Central memory CD8-positive, alpha-beta T cell (primary cell): ENCODE results near the gene FGF11.
"Not testable (repeated sequence)": the region's sequence is repeated elsewhere in the genome, so short reads cannot be mapped to it uniquely, and the experiment has no call there.

Source experiments
- ATAC-seq: fragments of 150-1000 bp; cut with Tn5 transposase; replicated peaks from 2 replicates; pipeline ENCODE4 v1.10.0; 2022; ENCODE audit warnings: mild to moderate bottlenecking, moderate FRiP score, moderate number of reproducible peaks; ENCODE audit not compliant: poor library complexity, severe bottlenecking; ENCODE audit errors: extremely low read depth
- DNase-seq, 2 donors: peaks; one replicate each; pipeline ENCODE4 v3.0.0; 2021; ENCODE audit warnings: low spot score in 2 of 2
- H3K27ac Mint-ChIP-seq: one replicate; pipeline ENCODE4 v1.8.0; 2022; ENCODE audit warnings: low read depth, mild to moderate bottlenecking, moderate library complexity, mixed read lengths
- H3K27me3 Mint-ChIP-seq: one replicate; pipeline ENCODE4 v1.8.0; 2022; ENCODE audit warnings: mixed read lengths
- H3K36me3 Mint-ChIP-seq: one replicate; pipeline ENCODE4 v1.8.0; 2022; ENCODE audit warnings: mild to moderate bottlenecking, moderate library complexity, mixed read lengths; ENCODE audit not compliant: insufficient read depth
- H3K4me1 Mint-ChIP-seq: one replicate; pipeline ENCODE4 v1.8.0; 2022; ENCODE audit warnings: mixed read lengths
- H3K4me3 Mint-ChIP-seq: one replicate; pipeline ENCODE4 v1.8.0; 2022; ENCODE audit warnings: mild to moderate bottlenecking, moderate library complexity, mixed read lengths
- H3K9me3 Mint-ChIP-seq: one replicate; pipeline ENCODE4 v1.8.0; 2022; ENCODE audit warnings: mixed read lengths

The FGF11 gene

DNA sequence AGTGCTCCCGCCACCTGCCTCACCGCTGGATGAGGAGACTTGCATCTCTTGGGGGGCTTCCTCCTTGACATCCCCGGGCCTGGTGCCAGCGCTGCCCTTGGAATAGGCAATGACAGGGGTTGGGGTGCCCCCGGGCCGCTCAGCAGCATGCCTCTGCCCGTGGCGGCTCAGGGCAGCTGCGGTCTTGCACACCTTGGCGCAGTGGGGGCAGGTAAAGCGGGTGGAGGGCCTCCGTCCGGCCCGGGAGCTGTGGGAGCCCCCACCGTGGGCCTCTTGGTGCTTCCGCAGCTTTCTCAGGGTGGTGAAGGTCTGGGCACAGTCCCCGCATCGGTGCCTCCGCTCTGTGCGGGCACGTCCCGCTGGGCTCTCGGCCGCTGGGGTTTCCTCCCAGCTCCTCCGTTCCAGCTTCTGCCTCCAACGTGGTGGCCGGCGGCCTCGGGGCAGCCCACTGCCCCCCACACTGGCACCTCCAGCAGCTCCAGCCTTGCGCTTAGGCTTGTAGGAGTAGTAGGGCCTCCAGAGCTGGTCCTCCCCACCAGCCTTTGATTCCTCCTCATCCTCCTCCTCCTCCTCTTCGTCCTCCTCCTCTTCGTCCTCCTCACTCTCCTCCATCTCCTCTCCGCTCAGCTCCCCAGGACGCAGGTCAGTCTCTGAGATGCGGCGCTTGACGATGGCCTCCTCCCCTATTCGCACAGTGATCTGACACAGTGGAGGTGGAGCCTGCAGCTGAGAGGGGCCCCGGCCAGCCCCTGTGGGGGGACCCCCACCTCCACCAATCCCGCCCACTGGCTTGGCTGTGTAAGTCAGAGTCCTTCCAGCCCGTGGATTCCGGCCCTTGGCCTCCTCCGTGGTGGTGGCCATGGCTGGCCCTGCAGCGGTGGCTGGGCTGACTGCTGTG is 23.4 kb downstream of the FGF11 start:
- Mint-ChIP-seq H3K36me3 (peaks cover 25% of the 10 kb centered on the region), H3K4me3 (no peak overlapping the region), H3K4me1 (peaks cover 13% of the 10 kb centered on the region), H3K27ac (no peak overlapping the region), H3K9me3 (no peaks in the 10 kb centered on the region), H3K27me3 (no peaks in the 10 kb centered on the region)
- DNase-seq (no peak), ATAC-seq (no peak)

DNA sequence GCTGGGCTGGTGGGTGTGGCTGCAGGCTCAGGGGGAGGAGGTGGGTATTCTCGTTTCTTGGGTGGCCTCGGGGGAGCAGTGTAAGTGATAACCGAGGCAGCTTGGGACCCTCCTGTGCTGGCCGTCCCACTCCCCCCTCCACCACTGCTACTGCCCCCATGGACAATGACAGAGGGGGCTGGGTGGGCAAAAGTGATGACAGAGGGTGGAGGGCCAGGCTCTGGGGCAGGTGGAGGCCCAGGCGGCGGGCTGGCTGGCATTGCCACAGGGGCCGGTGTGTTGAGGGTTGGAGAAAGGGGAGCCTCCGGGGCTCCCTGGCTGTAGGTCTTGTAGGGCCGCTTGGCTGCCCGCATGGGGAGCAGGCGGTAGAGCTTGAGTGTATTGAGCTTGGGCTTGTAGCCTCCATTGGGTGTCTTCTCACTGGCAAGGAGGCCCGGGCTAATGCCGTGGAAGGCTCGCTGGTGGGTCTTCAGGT is 24.1 kb downstream of the FGF11 start:
- no peak for DNase-seq
- Mint-ChIP-seq H3K27me3 (no peaks in the 10 kb centered on the region), H3K36me3 (peaks cover 27% of the 10 kb centered on the region), H3K4me3 (no peak overlapping the region), H3K4me1 (peaks cover 14% of the 10 kb centered on the region), H3K9me3 (no peaks in the 10 kb centered on the region), H3K27ac (no peak overlapping the region)
- no peak for ATAC-seq

DNA sequence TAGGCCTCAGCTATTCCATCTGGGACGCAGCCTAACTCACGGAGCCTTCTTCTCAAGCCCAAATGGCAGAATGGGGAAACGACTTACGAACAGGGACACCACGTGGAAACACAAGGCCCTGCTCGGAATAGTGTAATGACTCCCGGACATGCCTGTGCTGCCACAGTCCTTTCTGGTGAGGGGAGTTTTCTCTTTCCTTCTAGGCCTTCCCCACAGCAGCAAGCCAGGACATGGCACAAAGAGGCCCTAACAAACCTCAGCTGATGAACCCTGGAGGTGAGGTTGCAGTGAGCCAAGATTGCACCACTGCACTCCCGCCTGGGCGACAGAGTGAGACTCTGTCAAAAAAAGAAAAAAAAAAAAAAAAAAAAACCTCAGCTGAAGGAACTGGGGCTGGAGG is 24.8 kb downstream of the FGF11 start:
- Mint-ChIP-seq H3K27ac (no peak overlapping the region), H3K27me3 (no peaks in the 10 kb centered on the region), H3K9me3 (no peaks in the 10 kb centered on the region), H3K36me3 (peaks cover 27% of the 10 kb centered on the region), H3K4me1 (peaks cover 19% of the 10 kb centered on the region), H3K4me3 (no peak overlapping the region)
- no peak for DNase-seq
- ATAC-seq: no peak

DNA sequence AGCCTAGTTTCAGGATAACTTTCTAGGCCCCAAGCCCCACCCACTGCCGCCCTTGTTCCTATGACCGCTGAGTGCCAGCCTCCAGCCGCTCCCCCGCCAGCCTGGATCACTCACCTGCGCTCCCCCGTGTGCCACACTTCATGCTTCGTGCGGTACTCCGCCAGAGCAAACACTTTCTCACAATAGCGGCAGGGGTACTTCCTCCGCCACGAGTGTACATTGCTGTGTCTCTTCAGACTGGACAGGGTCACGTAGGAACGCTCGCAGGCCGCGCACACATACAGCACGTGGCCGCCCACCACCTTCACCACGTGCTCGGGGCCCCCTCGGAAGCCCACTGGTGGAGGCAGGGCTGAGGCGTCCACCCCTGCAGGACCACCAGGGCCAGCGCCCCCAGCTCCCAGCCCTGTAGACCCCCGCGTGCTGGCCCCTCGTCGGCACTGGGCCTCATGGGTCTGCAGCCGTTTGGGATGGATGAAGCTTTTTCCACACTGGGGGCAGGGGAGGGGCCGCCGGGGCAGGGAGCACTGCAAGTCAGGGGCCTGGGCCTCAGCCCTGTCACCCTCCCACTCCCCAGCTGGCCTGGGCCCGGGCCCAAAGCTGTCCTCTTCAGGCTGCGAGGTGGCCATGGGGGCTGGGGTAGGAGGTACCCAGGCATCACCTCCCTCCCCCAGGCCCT is 26.4 kb downstream of the FGF11 start:
- H3K4me1 Mint-ChIP-seq: peaks cover 21% of the 10 kb centered on the region
- DNase-seq: no peak
- peak overlapping the region; percentile 61 for H3K27ac Mint-ChIP-seq
- H3K9me3 Mint-ChIP-seq: no peaks in the 10 kb centered on the region
- H3K27me3 Mint-ChIP-seq: no peaks in the 10 kb centered on the region
- ATAC-seq: no peak
- H3K4me3 Mint-ChIP-seq: no peak overlapping the region
- peaks cover 25% of the 10 kb centered on the region for H3K36me3 Mint-ChIP-seq

DNA sequence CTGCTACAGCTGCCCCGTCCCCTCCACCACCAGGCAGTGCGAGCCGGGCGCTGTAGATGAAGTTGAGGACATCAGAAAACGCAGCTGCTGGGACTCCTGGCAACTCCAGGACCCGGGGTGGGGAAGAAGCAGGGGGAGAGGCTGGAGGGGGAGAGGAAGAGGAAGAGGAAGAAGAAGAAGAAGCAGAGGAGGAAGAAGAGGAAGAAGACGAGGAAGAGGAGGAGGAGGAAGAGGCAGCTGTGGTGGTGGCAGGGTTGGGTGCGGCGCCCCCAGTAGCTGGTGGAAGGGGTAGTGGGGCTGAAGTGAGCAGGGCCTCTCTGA is 27.0 kb downstream of the FGF11 start:
- H3K4me3 Mint-ChIP-seq: no peak overlapping the region
- peak overlapping the region; percentile 61 for H3K27ac Mint-ChIP-seq
- peaks cover 25% of the 10 kb centered on the region for H3K36me3 Mint-ChIP-seq
- no peak for ATAC-seq
- no peaks in the 10 kb centered on the region for H3K9me3 Mint-ChIP-seq
- no peak for DNase-seq
- no peaks in the 10 kb centered on the region for H3K27me3 Mint-ChIP-seq
- peaks cover 20% of the 10 kb centered on the region for H3K4me1 Mint-ChIP-seq

DNA sequence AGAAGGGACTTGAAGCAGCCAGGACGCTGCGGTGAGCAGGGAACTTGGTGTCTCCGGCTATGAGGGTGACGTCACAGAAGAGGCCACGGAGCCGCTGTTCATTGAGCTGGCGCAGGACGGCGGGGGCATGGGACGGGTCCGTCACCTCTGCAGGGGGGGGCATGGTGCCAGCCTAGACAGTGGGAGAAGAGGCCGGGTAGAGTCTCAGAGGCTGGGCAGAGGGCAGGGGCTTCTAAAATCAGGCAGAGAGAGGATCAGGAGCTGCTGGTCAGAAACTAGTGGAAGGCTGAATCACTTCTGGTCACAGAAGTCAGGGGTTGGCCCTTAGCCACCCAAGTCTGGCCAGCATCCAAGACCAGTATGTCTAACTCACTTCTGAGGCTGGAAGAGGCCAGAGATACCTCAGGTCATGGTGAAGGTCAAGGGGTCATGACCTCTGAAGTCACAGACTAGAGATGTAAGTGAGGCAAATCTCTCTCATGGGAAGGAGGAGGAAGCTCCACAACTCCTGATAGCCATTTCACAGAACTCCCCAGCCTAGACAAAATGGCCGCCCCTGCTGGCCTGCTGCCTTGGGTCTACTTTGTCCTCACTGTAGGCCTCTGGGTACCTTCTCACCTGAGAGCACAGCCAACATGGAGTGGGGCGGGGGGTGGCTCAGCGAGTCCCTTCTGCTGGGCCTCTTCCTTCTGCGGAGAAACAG is 27.5 kb downstream of the FGF11 start:
- DNase-seq (no peak), ATAC-seq (no peak)
- H3K27me3 Mint-ChIP-seq: no peaks in the 10 kb centered on the region
- H3K27ac Mint-ChIP-seq: peak overlapping the region; percentile 61
- no peak overlapping the region for H3K4me3 Mint-ChIP-seq
- peaks cover 25% of the 10 kb centered on the region for H3K36me3 Mint-ChIP-seq
- no peaks in the 10 kb centered on the region for H3K9me3 Mint-ChIP-seq
- H3K4me1 Mint-ChIP-seq: peaks cover 23% of the 10 kb centered on the region

DNA sequence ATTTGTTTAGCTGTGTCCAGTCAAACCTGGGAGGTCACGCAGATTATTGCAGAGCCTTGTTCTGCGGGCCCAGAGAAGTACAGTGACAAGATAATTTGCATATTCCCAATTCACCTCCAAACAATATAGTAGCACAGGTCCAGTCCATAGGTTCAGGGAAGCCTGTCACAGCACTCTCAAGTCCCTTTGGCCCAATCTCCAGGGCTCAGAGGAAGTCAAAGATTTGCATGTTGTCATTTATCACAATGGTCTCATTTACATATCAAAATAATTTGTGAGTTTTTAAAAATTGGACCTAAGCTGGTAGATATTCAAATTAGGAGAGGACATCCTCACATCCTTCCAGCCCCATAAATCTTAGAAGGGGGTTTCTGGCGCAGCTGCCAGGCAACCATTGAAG is 28.2 kb downstream of the FGF11 start:
- no peak overlapping the region for H3K27ac Mint-ChIP-seq
- H3K9me3 Mint-ChIP-seq: no peaks in the 10 kb centered on the region
- DNase-seq: no peak
- H3K27me3 Mint-ChIP-seq: no peaks in the 10 kb centered on the region
- H3K36me3 Mint-ChIP-seq: peaks cover 25% of the 10 kb centered on the region
- no peak overlapping the region for H3K4me3 Mint-ChIP-seq
- ATAC-seq: no peak
- H3K4me1 Mint-ChIP-seq: peaks cover 28% of the 10 kb centered on the region

DNA sequence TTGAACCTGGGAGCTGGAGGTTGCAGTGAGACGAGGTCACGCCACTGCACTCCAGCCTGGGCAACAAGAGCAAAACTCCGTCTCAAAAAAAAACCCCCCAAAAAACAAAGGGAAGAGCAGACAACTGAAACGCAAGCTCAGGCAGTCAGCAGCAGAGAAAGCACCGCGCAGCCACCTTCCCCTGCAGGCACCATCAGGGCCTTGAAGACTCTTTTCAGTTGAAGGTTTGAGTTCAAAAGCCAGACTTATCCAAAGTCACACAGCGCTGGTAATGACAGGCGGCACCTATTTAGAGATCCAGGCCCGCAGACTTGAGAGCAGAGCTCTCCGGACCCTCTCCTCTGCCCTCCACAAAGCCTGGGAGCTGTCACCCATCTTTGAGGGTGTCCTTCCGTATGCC is 29.0 kb downstream of the FGF11 start:
- H3K4me3 Mint-ChIP-seq: no peak overlapping the region
- no peak overlapping the region for H3K27ac Mint-ChIP-seq
- H3K4me1 Mint-ChIP-seq: peaks cover 28% of the 10 kb centered on the region
- no peaks in the 10 kb centered on the region for H3K9me3 Mint-ChIP-seq
- no peak for DNase-seq
- peaks cover 21% of the 10 kb centered on the region for H3K36me3 Mint-ChIP-seq
- no peaks in the 10 kb centered on the region for H3K27me3 Mint-ChIP-seq
- ATAC-seq: no peak

DNA sequence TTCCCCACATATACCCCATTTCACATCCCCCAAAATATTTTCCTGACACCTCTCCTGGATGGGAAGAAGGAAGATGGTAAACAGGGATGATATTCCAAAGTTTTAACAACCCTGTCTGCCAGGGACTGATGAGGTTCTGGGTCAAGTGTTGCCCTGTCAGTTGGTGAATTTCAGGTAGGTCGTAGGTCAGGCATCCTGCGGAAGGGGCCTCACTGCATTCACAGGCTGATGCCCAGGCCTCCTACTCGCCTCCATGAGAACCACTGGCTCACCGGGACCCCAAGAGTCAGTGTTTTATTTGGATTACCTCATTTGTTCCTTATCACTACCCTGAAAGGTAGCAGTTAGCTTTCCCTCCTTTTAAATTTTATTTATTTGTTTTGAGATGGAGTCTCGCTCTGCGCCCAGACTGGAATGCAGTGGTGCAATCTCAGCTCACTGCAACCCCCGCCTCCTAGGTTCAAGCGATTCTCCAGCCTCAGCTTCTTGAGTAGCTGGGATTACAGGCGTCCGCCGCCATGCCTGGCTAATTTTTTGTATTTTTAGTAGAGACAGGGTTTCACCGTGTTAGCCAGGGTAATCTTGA is 29.6 kb downstream of the FGF11 start:
- no peaks in the 10 kb centered on the region for H3K27me3 Mint-ChIP-seq
- ATAC-seq: no peak
- H3K4me1 Mint-ChIP-seq: peaks cover 28% of the 10 kb centered on the region
- H3K27ac Mint-ChIP-seq: no peak overlapping the region
- H3K36me3 Mint-ChIP-seq: peaks cover 16% of the 10 kb centered on the region
- H3K9me3 Mint-ChIP-seq: no peaks in the 10 kb centered on the region
- DNase-seq: no peak
- H3K4me3 Mint-ChIP-seq: no peak overlapping the region

DNA sequence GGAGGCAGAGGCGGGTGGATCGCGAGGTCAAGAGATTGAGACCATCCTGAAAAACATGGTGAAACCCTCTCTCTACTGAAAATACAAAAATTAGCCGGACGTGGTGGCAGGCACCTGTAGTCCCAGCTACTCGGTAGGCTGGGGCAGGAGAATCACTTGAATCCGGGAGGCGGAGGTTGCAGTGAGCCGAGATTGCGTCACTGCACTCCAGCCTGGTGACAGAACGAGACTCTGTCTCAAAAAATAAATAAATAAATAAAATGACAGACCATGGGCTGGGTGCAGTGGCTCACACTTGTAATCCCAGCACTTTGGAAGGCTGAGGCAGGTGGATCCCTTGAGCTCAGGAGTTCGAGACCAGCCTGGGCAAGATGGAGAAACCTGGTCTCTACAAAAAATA is 30.5 kb downstream of the FGF11 start:
- not testable (repeated sequence) for H3K4me3 Mint-ChIP-seq, H3K9me3 Mint-ChIP-seq, H3K27ac Mint-ChIP-seq, H3K27me3 Mint-ChIP-seq, DNase-seq, ATAC-seq
- Mint-ChIP-seq H3K36me3 (peaks cover 13% of the 10 kb centered on the region), H3K4me1 (peaks cover 28% of the 10 kb centered on the region)

DNA sequence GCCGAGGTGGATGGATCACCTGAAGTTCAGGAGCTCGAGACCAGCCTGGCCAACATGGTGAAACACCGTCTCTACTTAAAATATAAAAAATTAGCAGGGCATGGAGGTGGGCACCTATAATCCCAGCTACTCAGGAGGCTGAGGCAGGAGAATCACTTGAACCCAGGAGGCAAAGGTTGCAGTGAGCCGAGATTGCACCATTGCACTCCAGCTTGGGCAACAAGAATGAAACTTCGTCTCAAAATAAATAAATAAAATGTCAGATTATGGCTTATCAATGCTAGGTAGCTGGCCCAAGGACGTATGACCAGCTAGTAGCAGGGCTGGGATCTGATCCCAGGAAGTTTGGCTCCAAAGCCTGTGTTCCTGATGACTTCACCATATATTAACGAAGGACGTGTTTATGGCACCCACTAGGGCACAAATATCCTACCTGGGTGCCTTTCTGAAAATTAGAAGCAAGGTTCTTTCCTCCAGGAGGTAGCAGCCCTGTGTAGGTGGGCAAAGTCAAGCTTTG is 31.2 kb downstream of the FGF11 start:
- not testable (repeated sequence) for H3K4me3 Mint-ChIP-seq, H3K27me3 Mint-ChIP-seq, DNase-seq, H3K27ac Mint-ChIP-seq, ATAC-seq, H3K9me3 Mint-ChIP-seq
- Mint-ChIP-seq H3K4me1 (peaks cover 28% of the 10 kb centered on the region), H3K36me3 (peaks cover 11% of the 10 kb centered on the region)

DNA sequence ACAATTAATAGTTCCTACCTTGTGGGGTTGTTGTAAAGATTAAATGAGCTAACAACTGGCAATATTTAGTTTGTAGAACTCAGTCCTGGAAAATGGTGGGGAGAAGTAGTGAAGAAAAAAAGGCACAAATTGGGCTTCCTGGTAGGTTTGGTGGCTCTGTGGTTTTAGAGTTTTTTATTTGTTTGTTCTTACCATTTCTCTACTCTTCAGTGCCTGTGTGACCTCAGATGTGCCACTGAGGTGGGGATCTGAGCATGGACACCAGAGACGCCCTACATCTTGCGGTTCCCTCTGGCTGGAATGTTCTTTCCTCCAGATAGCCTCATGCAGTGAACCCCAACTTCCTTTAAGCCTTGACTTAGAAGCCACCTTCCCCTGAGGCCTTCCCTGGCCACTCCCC is 32.4 kb downstream of the FGF11 start:
- ATAC-seq: no peak
- Mint-ChIP-seq H3K27me3 (no peaks in the 10 kb centered on the region), H3K4me3 (no peak overlapping the region), H3K9me3 (no peaks in the 10 kb centered on the region), H3K27ac (no peak overlapping the region), H3K4me1 (peaks cover 37% of the 10 kb centered on the region), H3K36me3 (peaks cover 14% of the 10 kb centered on the region)
- no peak for DNase-seq
